ENCODE measurements around the gene SLA2.

DNA sequence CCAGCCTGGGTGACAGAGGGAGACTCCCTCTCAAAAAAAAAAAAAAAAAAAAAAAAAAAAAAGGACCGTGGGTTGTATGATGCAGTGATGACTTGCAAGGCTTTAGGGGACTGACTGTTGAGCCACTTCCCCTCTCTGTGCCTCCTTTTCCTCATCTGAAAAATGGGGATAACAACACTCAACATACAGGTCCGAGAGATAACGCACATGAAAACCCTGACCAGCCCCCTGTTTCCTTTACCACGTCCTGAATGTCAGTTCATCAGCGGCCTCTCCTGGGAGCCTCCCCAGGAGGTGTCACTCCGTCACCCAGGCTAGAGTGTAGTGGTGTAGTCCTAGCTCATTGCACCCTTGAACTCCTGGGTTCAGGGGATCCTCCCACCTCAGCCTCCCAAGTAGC, 3.9 kb downstream of the SLA2 start:
- TF ChIP-seq, protein P1, sequence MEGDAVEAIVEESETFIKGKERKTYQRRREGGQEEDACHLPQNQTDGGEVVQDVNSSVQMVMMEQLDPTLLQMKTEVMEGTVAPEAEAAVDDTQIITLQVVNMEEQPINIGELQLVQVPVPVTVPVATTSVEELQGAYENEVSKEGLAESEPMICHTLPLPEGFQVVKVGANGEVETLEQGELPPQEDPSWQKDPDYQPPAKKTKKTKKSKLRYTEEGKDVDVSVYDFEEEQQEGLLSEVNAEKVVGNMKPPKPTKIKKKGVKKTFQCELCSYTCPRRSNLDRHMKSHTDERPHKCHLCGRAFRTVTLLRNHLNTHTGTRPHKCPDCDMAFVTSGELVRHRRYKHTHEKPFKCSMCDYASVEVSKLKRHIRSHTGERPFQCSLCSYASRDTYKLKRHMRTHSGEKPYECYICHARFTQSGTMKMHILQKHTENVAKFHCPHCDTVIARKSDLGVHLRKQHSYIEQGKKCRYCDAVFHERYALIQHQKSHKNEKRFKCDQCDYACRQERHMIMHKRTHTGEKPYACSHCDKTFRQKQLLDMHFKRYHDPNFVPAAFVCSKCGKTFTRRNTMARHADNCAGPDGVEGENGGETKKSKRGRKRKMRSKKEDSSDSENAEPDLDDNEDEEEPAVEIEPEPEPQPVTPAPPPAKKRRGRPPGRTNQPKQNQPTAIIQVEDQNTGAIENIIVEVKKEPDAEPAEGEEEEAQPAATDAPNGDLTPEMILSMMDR (IDR thresholded peaks at IDR 0.05): no peak
- no peak for TF ChIP-seq EZH2 (IDR thresholded peaks at IDR 0.05)
- TF ChIP-seq EZH2phosphoT487 (IDR thresholded peaks at IDR 0.05): no peak
